Kidney tubule cell (primary cell): Measurements from ENCODE around the gene UBQLN3.

ENCODE experiments used
- DNase-seq: peaks from one replicate; pipeline ENCODE4 v3.0.0-alpha.2; 2018; ENCODE audit warnings: low spot score

The UBQLN3 gene

GRCh38 chr11:5505363-5506048, 4.3 kb downstream of the UBQLN3 start:
- DNase-seq = no peak

GRCh38 chr11:5504403-5504921, 5.3 kb downstream of the UBQLN3 start:
- DNase-seq = peak; percentile 57

GRCh38 chr11:5500393-5500801, 9.4 kb downstream of the UBQLN3 start:
- no peak for DNase-seq

GRCh38 chr11:5499671-5500070, 10.1 kb downstream of the UBQLN3 start:
- DNase-seq = no peak

GRCh38 chr11:5489576-5490357, 20.0 kb downstream of the UBQLN3 start:
- DNase-seq = peak; percentile 60

GRCh38 chr11:5488798-5489399, 20.9 kb downstream of the UBQLN3 start:
- no peak for DNase-seq

GRCh38 chr11:5488385-5488784, 21.4 kb downstream of the UBQLN3 start, which contains the start of gene OR52D1:
Gene OR52D1, plus strand, starts transcription at chr11:5488685. Its CDS starts 22 bp downstream, at chr11:5488707.
- DNase-seq = no peak

GRCh38 chr11:5486421-5486820, 23.3 kb downstream of the UBQLN3 start:
- no peak for DNase-seq

- no peak for DNase-seq
Measured at GRCh38 chr11:5486003-5486402, 23.8 kb downstream of the UBQLN3 start.

- peak; percentile 54 for DNase-seq
Measured at GRCh38 chr11:5476186-5476819, 33.5 kb downstream of the UBQLN3 start.

GRCh38 chr11:5473921-5474320, 35.8 kb downstream of the UBQLN3 start:
- DNase-seq = no peak

- DNase-seq = no peak
Measured at GRCh38 chr11:5467527-5467926, 42.2 kb downstream of the UBQLN3 start.

GRCh38 chr11:5460983-5461621, 48.7 kb downstream of the UBQLN3 start:
- no peak for DNase-seq
